Measurements from ENCODE around the gene PYGM. TPM values are rescaled to one million over a fixed set of nuclear protein-coding genes. Genes with fewer than 3 reads are reported as not detected.

The PYGM gene
- total and polyA plus RNA-seq, 4 experiments from 2014 or later, result 0.38 to 11.3 (median 10.7) TPM; not detected in 1

DNA sequence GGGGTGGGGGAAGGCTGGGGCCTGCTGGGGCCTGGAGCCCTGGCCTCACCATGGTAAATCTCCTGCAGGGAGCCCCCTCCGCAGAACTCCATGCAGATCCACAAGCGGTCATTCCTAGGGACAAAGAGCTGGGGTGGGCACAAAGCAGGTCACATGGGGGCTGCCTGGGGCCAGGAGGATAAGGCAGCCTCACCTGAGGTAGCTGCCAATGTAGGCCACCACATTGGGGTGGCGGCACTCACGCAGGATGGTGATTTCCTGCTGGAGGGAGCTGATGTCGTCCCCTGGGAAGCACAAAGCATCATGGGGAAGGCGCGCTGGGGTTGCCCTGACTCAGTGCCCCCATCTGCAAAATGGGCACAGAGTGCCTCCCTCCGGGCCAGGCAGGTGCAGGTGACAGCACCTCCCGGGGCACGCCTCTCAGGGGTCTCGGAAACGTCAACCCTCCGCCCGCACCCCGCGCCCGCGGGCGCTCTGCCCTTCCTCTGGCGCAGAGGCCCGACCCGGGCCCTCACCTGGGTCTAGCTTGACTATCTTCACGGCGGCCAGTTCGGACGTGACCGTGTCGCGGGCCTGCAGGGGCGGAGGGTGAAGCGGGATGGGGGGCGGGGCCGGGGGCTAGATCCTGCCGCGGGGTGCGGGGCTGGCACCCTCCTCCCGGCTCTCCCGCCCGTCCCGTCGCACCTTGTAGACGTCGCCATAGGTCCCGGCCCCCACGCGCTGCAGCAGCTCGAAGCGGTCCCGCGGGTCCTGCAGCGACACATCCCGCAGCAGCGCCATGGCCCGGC, 42.8 kb upstream of the PYGM start:
- ChIA-PET CTCF (ENCODE audit: partially characterized antibody) (interaction anchor here (0.9 to 2.1 kb wide), 6 partner anchors 15 to 58 kb away, joined by 3 to 12 read pairs (median 6); partner anchors contain the start of genes RASGRP2 and SF1), POLR2A (ENCODE audit: partially characterized antibody) (interaction anchor here (0.8 to 9.4 kb wide), 20 partner anchors 8 to 225 kb away, joined by 3 to 143 read pairs (median 5); partner anchors contain the start of genes MEN1, RASGRP2, SF1 and SNX15)
- DNase-seq, result peak in 4 of 5 donors; percentile 31 to 68 (median 44)
- intact Hi-C loops (cut with micrococcal nuclease), result loop anchor here (1.0 to 5.0 kb wide), 5 partner anchors 23 to 114 kb away; partner anchors contain the start of genes CDC42BPG, EHD1 and RASGRP2
- H3K4me1 ChIP-seq (ENCODE audit: insufficient read depth, low read length), result peaks cover 35% of the 10 kb centered on the region
- no peaks in the 10 kb centered on the region for H3K9me3 Mint-ChIP-seq
- H3K36me3 Mint-ChIP-seq, result peaks cover 11 to 37% of the 10 kb centered on the region in 2 donors
- H3K36me3 ChIP-seq (ENCODE audit: insufficient read depth, low read length), result peaks cover 24% of the 10 kb centered on the region
- peak overlapping the region; percentile 80 to 86 (median 83) for H3K4me3 Mint-ChIP-seq
- peak overlapping the region; percentile 79 for H3K27ac ChIP-seq (ENCODE audit: low read depth, low read length)
- H3K4me1 Mint-ChIP-seq, result peaks cover 9 to 43% (median 23%) of the 10 kb centered on the region in 4 donors
- H3K9me3 ChIP-seq (ENCODE audit: control insufficient read depth in 1 of 2, low read length in 2 of 2), result no peaks in the 10 kb centered on the region
- peak overlapping the region in 1 of 2 donors; percentile 57 for H3K4me3 ChIP-seq (ENCODE audit: low read length in 2 of 2)
- no peaks in the 10 kb centered on the region for H3K27me3 Mint-ChIP-seq
- H3K27me3 ChIP-seq (ENCODE audit: insufficient read depth, low read length), result no peaks in the 10 kb centered on the region
- peak overlapping the region; percentile 57 to 93 (median 91) for H3K27ac Mint-ChIP-seq

- H3K9me3 Mint-ChIP-seq, result no peaks in the 10 kb centered on the region
- intact Hi-C loops (cut with micrococcal nuclease), result loop anchor here (2.0 to 5.0 kb wide), 4 partner anchors 41 to 113 kb away; partner anchors contain the start of genes CDC42BPG, EHD1 and RASGRP2
- H3K4me1 Mint-ChIP-seq, result peaks cover 9 to 40% (median 22%) of the 10 kb centered on the region in 4 donors
- CTCF ChIA-PET (ENCODE audit: partially characterized antibody), result interaction anchor here (0.9 to 2.1 kb wide), 4 partner anchors 14 to 27 kb away, joined by 3 to 12 read pairs (median 6); partner anchors contain the start of gene SF1
- H3K9me3 ChIP-seq (ENCODE audit: control insufficient read depth in 1 of 2, low read length in 2 of 2), result no peaks in the 10 kb centered on the region
- peak in 1 of 5 donors; percentile 13 for DNase-seq
- peaks cover 31% of the 10 kb centered on the region for H3K36me3 ChIP-seq (ENCODE audit: insufficient read depth, low read length)
- no peaks in the 10 kb centered on the region for H3K27me3 Mint-ChIP-seq
- no peaks in the 10 kb centered on the region for H3K27me3 ChIP-seq (ENCODE audit: insufficient read depth, low read length)
- peak overlapping the region; percentile 79 for H3K27ac ChIP-seq (ENCODE audit: low read depth, low read length)
- peaks cover 35% of the 10 kb centered on the region for H3K4me1 ChIP-seq (ENCODE audit: insufficient read depth, low read length)
- H3K36me3 Mint-ChIP-seq, result peaks cover 8 to 34% of the 10 kb centered on the region in 2 donors
- peak overlapping the region; percentile 80 to 86 (median 83) for H3K4me3 Mint-ChIP-seq
- H3K4me3 ChIP-seq (ENCODE audit: low read length in 2 of 2), result peak overlapping the region in 1 of 2 donors; percentile 57
- peak overlapping the region; percentile 83 to 93 (median 91) for H3K27ac Mint-ChIP-seq
- POLR2A ChIA-PET (ENCODE audit: partially characterized antibody), result interaction anchor here (1.0 to 9.4 kb wide), 12 partner anchors 9 to 114 kb away, joined by 3 to 143 read pairs (median 12); partner anchors contain the start of genes MEN1, RASGRP2 and SF1
These were observed 42.0 kb upstream of the PYGM start for GRCh38 chr11:64801561-64802369.

- peak overlapping the region in 7 of 8 donors; percentile 23 to 85 (median 83) for H3K4me3 Mint-ChIP-seq
- intact Hi-C loops (cut with micrococcal nuclease), result loop anchor here (5.0 kb wide), 1 partner anchor 41 kb away; the partner anchor contains the start of gene CDC42BPG
- no peaks in the 10 kb centered on the region for H3K9me3 Mint-ChIP-seq
- POLR2A ChIA-PET (ENCODE audit: partially characterized antibody), result interaction anchor here (1.2 to 9.4 kb wide), 5 partner anchors 10 to 76 kb away, joined by 3 to 143 read pairs (median 19); partner anchors contain the start of genes MEN1, RASGRP2 and SF1
- CTCF ChIA-PET (ENCODE audit: partially characterized antibody), result interaction anchor here (1.0 to 1.8 kb wide), 2 partner anchors 10 to 15 kb away, joined by 4 read pairs; no protein-coding TSS in a partner anchor
- Histone ChIP-seq H3K4me1 (ENCODE audit: insufficient read depth, low read length) (peaks cover 35% of the 10 kb centered on the region), H3K4me3 (ENCODE audit: low read length in 2 of 2) (no peak overlapping the region), H3K27ac (ENCODE audit: low read depth, low read length) (peak overlapping the region; percentile 79), H3K36me3 (ENCODE audit: insufficient read depth, low read length) (peaks cover 37% of the 10 kb centered on the region), H3K27me3 (ENCODE audit: insufficient read depth, low read length) (no peaks in the 10 kb centered on the region), H3K9me3 (ENCODE audit: control insufficient read depth in 1 of 2, low read length in 2 of 2) (no peaks in the 10 kb centered on the region)
- DNase-seq, result no peak
- H3K4me1 Mint-ChIP-seq, result peaks cover 9 to 38% (median 20%) of the 10 kb centered on the region in 4 donors
- H3K27me3 Mint-ChIP-seq, result no peaks in the 10 kb centered on the region
- peaks cover 5 to 37% of the 10 kb centered on the region in 2 donors for H3K36me3 Mint-ChIP-seq
- peak overlapping the region; percentile 13 to 93 (median 83) for H3K27ac Mint-ChIP-seq
These were observed 41.3 kb upstream of the PYGM start for GRCh38 chr11:64801158-64801464.

- CTCF ChIA-PET (ENCODE audit: partially characterized antibody), result interaction anchor here (1.0 to 2.1 kb wide), 4 partner anchors 11 to 57 kb away, joined by 3 to 7 read pairs (median 4); partner anchors contain the start of genes RASGRP2 and SF1
- peaks cover 35% of the 10 kb centered on the region for H3K4me1 ChIP-seq (ENCODE audit: insufficient read depth, low read length)
- peak overlapping the region in 5 of 7 donors; percentile 42 to 91 (median 63) for H3K27ac Mint-ChIP-seq
- peaks cover 8 to 36% of the 10 kb centered on the region in 2 donors for H3K36me3 Mint-ChIP-seq
- H3K4me3 ChIP-seq (ENCODE audit: low read length in 2 of 2), result no peak overlapping the region
- peaks cover 9 to 38% (median 22%) of the 10 kb centered on the region in 4 donors for H3K4me1 Mint-ChIP-seq
- H3K9me3 ChIP-seq (ENCODE audit: control insufficient read depth in 1 of 2, low read length in 2 of 2), result no peaks in the 10 kb centered on the region
- no peak for DNase-seq
- POLR2A ChIA-PET (ENCODE audit: partially characterized antibody), result interaction anchor here (0.6 to 9.4 kb wide), 11 partner anchors 9 to 585 kb away, joined by 3 to 143 read pairs (median 4); partner anchors contain the start of genes MEN1, RASGRP2 and SF1
- H3K27ac ChIP-seq (ENCODE audit: low read depth, low read length), result no peak overlapping the region
- peaks cover 32% of the 10 kb centered on the region for H3K36me3 ChIP-seq (ENCODE audit: insufficient read depth, low read length)
- H3K9me3 Mint-ChIP-seq, result no peaks in the 10 kb centered on the region
- no peaks in the 10 kb centered on the region for H3K27me3 Mint-ChIP-seq
- peak overlapping the region in 4 of 8 donors; percentile 10 to 83 (median 53) for H3K4me3 Mint-ChIP-seq
- intact Hi-C loops (cut with micrococcal nuclease), result loop anchor here (5.0 kb wide), 1 partner anchor 42 kb away; the partner anchor contains the start of gene CDC42BPG
- no peaks in the 10 kb centered on the region for H3K27me3 ChIP-seq (ENCODE audit: insufficient read depth, low read length)
These were observed 40.8 kb upstream of the PYGM start for GRCh38 chr11:64800303-64801157.

DNA sequence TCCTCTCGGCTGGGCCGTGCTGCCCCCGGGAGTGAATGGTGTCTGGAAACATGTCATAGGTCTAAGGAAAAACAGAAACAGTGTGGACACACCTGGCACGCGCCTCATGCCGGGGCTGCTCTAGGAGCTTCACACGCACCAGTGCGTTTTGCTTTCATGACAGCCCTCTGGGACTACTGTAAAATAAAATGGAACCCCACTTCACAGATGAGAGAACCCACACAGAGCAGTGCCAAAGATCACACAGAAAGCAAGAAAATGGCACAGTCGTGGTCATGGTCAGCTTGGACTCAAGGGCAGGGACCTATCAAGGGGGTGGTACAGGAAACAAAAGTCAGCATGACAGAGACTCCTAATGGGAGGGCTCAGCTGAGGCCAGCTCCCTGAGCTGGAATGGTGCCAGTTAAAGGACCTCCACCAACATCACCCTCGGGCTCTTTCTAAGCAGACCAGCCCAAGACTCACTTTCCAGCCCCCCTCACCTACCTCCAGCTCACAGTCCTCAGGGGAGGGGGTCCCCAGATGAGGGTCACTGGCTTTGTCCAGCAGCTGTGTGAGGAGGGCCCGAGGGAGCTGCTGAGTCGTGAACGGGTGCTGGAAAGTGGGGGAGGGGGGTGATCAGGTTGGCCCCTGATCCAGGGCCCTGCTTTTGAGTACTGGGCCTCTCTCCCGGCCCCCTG, 40.0 kb upstream of the PYGM start:
- Histone ChIP-seq H3K4me3 (ENCODE audit: low read length in 2 of 2) (no peak overlapping the region), H3K27ac (ENCODE audit: low read depth, low read length) (no peak overlapping the region), H3K9me3 (ENCODE audit: control insufficient read depth in 1 of 2, low read length in 2 of 2) (no peaks in the 10 kb centered on the region), H3K4me1 (ENCODE audit: insufficient read depth, low read length) (peaks cover 35% of the 10 kb centered on the region), H3K36me3 (ENCODE audit: insufficient read depth, low read length) (peaks cover 29% of the 10 kb centered on the region), H3K27me3 (ENCODE audit: insufficient read depth, low read length) (no peaks in the 10 kb centered on the region)
- DNase-seq, result no peak
- CTCF ChIA-PET (ENCODE audit: partially characterized antibody), result interaction anchor here (1.1 to 2.1 kb wide), 3 partner anchors 14 to 56 kb away, joined by 3 to 7 read pairs (median 4); partner anchors contain the start of genes RASGRP2 and SF1
- Mint-ChIP-seq H3K27me3 (no peaks in the 10 kb centered on the region), H3K9me3 (no peaks in the 10 kb centered on the region), H3K27ac (peak overlapping the region in 5 of 7 donors; percentile 18 to 83 (median 64)), H3K36me3 (peaks cover 8 to 39% of the 10 kb centered on the region in 2 donors), H3K4me1 (peaks cover 10 to 41% (median 24%) of the 10 kb centered on the region in 4 donors), H3K4me3 (peak overlapping the region in 4 of 8 donors; percentile 15 to 64 (median 46))
- intact Hi-C loops (cut with micrococcal nuclease), result loop anchor here (5.0 kb wide), 1 partner anchor 43 kb away; the partner anchor contains the start of gene CDC42BPG
- POLR2A ChIA-PET (ENCODE audit: partially characterized antibody), result interaction anchor here (0.8 to 9.4 kb wide), 10 partner anchors 10 to 78 kb away, joined by 3 to 143 read pairs (median 4); partner anchors contain the start of genes RASGRP2 and SF1

Measured in CD4-positive, alpha-beta memory T cell (primary cell).